Inflammatory macrophage treated with lipopolysaccharide for 1 hour (primary cell): ENCODE data around the gene ATXN7.
A peak's percentile ranks its signal among the peaks of the same experiment; 100 is the strongest.

Experiments
- DNase-seq, 2 donors: peaks; one replicate each; pipeline ENCODE4 v3.0.0-alpha.2; 2020 to 2022

The ATXN7 gene

GRCh38 chr3:63905731-63906620 is 42.3 kb downstream of the ATXN7 start:
- no peak for DNase-seq

DNA sequence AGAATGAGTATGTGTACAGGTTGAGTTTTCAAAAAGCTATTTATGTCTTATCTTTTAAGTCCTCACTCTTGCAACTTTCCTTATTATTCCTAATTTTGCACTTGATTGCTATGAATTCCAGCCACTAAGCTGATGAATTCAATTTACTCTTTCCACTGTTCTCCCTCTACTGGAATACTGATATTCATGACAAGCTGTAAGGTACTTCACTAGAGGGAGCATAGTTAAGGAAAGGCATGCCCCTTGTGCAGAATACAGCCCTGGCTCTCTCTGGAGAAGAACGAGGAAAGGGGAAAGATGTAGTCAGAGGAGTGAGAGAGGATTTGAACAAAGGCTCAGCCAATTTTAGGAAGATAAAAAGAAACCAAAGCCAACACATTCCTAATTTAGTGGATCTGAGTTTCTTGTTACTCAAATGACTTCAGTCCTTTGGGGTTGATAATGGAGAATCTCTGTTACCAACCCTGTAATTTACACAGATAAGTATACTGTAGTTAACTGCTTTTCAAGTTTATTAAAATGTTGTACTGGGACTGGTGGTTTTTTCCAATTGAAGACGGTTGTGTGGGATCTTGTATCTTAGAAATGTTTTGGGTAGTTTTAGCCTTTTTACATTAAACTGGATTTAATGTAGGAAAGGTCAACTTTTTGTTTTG is 44.5 kb downstream of the ATXN7 start:
- no peak for DNase-seq

DNA sequence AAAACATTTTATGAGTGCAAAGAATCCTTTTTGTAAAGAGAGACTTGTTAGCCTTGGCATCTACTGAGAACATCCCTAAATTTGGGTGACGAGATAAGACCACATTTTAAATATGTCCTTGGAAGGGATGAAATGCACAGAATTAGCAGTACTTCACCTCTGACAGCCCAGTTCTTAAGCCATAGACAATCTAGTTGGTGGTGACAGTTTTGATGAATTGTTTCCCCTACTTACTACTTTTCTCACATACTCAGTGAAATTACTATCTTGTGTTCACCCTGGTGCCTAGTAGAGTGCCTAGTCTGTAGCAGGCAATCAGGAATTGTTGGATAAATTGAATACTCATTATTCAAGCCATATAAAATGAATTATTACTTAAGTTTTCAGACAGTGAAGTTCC is 45.1 kb downstream of the ATXN7 start:
- no peak for DNase-seq

DNA sequence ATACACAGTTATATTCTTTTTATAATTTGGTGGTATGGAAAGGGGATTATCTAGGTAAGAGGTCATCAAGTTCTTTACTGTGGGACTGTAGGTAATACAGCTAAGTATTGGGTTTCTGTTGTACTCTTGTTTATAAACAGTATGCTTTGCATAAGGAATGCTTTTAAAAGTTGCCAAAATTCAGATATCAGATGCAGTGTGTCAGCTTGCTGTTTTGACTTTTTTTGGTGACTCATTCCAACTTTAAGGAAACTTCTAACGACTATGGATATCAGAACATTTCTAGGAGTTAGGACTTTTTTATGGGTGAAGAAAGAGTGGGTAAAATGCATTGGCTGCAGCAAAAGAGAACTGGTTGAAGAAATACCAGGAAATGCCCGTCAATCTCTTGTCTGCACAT is 45.8 kb downstream of the ATXN7 start:
- DNase-seq: no peak

DNA sequence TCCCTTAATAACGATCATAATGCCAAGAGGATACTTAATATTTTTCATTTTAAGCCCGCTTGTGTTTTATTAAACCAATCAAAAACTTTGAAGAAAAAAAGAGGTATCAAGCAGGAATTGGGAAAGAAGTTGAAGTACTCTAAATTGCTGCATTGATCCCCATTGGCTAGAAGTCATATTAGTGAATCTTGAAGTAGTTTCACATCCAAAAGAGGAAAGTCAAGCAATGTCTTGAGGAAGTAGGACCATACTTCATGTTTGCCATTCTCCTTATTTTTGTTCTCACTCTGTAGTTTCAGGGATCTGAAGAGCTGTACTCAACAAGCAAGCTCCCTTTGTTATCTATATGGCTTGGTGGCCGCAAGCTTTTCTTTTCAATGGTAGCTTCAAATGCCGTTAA is 46.3 kb downstream of the ATXN7 start:
- DNase-seq: no peak

- no peak for DNase-seq
Measured at GRCh38 chr3:63910891-63911290, 47.2 kb downstream of the ATXN7 start.

GRCh38 chr3:63911509-63911872 is 47.8 kb downstream of the ATXN7 start:
- DNase-seq: no peak

DNA sequence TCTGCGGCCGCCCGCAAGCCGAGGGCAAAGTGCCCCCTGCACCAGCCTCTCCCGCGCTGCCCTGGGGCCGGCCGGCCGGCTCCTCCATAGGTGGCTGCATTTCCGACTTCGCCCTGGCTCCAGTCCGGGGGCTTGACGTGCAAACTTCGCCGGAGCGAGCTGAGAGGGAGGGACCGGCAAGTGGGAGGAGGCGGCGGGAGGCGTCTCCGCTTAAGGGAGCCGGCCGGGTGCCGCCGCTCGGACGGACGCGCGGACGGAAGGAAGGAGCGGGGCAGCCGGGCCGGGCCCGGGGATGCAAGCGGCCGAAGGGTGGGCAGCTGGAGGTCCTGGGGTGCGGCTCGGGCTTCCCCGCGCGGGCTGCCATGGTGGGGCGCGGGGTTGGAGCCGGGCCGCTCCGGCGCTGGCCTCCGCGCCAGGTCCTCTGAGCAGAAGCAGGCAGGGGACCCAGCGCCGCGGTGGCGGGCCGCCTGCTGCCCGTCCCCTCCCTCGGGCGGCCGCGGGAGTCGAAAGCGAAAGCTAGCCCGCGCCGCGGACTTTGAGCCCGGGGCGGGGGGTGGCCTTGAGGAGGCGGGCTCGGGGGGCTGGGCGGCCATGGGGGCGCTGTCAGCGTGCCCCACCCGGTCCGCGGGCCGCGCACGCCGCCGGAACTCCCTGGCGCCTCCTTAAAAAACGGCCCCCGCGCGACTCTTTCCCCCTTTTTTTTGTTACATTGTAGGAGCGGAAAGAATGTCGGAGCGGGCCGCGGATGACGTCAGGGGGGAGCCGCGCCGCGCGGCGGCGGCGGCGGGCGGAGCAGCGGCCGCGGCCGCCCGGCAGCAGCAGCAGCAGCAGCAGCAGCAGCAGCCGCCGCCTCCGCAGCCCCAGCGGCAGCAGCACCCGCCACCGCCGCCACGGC is 48.5 kb downstream of the ATXN7 start, which contains the start of gene SCAANT1:
Gene SCAANT1 (minus strand): TSS at position 511 of the 895 bp plus-strand sequence.
- peak; percentile 75 to 78 for DNase-seq

DNA sequence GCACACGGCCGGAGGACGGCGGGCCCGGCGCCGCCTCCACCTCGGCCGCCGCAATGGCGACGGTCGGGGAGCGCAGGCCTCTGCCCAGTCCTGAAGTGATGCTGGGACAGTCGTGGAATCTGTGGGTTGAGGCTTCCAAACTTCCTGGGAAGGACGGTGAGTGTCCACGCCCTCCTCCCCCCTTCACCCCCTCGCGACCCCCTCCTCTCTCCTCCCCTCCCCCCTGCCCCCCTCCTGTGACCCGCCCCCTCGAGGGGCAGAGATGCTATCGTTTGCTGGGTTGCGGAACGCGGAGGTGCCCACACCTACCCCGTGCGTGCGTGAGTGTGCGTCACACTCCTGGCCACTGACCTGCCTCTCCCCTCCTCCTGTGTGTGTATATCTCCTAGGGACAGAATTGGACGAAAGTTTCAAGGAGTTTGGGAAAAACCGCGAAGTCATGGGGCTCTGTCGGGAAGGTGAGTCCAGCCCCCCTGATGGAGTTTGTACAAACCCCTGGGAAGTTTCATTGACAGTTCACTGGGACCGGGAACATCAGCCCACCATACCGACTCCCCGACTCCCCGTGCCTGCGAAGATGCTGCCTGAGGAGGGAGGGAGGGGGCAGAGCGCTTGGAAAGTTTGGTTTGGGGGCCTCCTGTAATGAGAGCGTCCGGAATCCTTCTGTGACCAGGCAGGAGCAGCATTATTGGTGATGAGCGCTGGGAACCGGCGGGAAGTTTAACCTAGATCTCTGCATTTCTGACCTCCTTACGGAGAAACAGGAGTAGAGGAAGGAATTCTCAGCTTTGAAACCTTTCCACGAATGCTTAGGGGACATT is 49.3 kb downstream of the ATXN7 start:
- no peak for DNase-seq

DNA sequence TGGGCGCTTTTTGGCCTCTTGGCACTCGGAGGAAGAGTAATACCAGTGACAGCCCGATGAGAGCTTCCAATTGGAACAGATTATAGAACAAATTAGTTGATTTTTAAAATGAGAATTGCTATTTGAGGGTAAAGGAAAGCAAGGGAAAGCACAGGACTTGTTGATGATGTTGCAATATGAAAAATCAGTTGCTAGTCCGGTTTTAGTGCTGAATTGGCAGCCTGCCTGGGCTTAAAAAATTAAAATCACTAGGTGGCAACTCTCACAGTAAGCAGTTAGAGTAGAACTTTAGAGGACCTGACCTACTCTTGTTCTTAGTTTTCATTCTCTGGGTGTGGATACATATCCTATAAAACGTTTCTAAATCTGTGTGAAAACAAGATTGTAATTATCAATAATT is 50.6 kb downstream of the ATXN7 start:
- no peak for DNase-seq

GRCh38 chr3:63918321-63918720 is 54.7 kb downstream of the ATXN7 start:
- no peak for DNase-seq

GRCh38 chr3:63920001-63920400 is 56.3 kb downstream of the ATXN7 start:
- DNase-seq: no peak

DNA sequence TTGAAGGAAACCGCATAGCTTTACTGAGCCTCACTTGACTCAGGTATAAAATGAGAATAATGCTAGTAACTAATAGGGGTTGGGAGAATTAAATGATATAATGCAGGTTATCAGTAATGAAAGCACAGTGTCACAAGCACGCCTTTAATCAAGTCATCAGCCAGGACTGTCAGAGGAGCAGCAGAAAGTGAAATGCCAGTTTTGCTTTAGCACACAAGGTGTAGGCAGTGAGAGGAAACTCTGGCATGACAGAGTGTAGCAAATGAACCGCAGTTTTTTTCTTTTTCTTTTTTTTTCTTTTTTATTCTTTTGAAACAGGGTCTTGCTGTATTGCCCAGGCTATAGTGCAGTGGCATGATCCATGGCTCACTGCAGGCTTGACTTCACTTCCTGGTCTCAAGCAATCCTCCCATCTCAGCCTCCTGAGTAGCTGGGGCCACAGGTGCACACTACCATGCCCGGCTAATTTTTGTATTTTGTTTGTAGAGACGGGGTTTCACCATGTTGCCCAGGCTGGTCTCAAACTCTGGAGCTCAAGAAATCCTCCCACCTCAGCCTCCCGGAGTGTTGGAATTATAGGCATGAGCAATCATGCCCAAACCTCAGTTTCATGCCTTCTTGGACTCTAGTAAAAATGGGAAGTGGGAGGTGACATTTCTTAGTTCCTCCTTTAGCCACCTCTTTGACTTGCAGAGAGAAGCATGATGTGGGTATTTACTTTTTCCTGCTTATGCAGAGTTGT is 58.2 kb downstream of the ATXN7 start:
- DNase-seq: peak; percentile 82 to 91

- DNase-seq: no peak
Measured at GRCh38 chr3:63922491-63923199, 59.0 kb downstream of the ATXN7 start.

DNA sequence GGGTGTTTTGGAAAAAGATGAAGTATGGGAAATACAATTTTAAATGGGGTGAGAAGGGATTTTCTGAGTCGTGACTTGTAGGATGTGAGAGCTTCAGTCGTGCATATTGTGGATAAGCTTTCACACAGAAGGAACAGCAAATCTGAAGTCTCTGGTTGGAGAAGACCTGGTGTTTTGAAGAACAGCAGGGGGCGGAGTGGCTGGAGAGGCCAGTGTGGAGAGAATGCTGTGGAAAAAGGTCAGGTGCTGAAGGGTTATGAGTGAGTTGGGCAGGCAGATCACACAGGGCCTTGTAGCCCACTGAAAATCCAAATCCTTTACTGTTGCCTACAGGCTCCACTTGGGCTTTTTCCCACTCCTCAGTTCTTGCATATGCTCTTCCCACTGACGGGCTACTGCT is 62.6 kb downstream of the ATXN7 start:
- DNase-seq: no peak

DNA sequence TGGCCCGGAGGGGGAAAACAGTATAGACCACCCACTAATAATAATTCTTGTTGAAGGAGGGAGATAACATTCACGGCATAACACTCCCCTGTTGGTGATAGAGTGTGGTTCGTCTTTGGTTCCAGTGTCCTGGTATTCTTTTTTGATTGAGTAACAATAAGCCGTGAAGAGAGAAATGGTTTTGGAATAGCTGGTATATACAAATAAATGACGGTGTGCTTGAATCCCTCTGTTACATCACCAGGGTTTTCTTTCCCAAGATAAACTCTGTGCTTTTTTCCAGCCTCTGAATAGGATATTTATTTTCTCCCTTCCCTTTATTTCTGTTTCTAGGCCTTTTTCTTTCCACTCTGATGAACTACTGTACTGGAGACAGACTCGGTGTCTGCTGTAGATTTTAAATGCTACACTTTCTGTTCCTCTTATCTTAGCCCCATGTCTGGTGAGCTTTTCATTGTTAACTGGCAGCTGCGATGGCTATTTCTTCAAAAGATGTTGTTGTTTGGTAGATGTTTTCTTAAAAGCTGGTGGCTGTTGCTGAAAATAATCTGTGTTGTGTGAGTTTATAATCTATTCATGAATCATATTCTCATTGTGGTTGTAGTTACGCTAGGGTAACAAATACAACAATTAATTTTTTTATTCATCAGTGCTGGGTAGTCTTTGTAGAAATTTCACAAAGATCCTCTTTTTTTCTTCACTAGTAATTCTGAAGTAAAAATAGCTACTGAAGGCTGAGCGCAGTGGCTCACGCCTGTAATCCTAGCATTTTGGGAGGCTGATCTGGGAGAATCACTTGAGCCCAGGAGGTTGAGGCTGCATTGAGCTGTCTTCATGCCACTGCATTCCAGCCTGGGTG is 64.0 kb downstream of the ATXN7 start:
- peak in 1 of 2 donors; percentile 46 for DNase-seq

DNA sequence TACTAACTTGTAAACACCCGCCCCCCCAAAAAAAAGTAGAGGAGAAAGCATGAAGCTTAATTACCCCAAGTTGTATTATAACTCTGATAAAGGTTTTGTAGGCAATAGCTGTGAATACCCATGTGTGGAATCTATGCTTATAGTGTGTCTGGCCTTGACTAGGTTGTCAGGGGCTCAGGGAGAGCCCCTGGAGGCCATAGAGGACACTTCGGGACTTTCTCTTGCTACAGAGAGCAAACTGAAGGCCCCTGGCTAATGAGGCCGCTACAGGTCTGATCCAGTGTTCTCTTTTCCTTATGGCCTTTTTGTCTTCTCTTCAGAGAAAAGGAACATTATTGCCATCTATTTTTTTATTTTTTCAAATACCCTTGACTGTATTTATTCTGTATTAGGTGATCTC is 67.6 kb downstream of the ATXN7 start:
- DNase-seq: no peak

GRCh38 chr3:63932509-63933212 is 69.0 kb downstream of the ATXN7 start:
- DNase-seq: no peak

DNA sequence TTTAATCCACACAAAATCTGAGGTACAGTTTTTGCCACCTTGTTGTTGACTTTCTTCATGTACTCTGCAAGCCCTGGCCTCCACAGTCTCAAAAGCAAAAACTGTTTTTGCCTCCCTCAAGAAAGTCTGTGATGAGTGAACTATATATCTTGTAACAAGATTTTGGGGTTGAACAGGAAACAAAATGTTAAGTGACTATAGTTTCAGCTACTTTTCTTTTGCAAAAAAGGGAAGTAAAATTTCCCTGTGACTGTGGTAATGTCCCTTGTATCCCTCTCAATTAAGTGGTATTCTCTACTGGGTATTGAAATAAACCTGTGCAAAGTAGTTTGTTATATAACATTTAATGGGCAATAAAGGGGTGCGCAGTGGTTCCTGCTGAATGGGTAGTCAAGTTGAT is 69.8 kb downstream of the ATXN7 start:
- DNase-seq: peak; percentile 54 to 59
